Regular cardiac myocyte (primary cell): ENCODE results near the gene SLC35A2. TPM values are rescaled to one million over a fixed set of nuclear protein-coding genes. Genes with fewer than 3 reads are reported as not detected.

Experiments
- total RNA-seq: library from RNA; depleted of rRNA; stranded (reverse); fragments of >200 nt; gene quantifications from 2 replicates; pipeline ENCODE4 v1.2.3, GENCODE V29; 2014

SLC35A2 gene
- 18.6 and 19.6 TPM in 2 replicates for total RNA-seq

GRCh38 chrX:48911412-48912182, at the start of gene SLC35A2:
TSS of gene SLC35A2 (minus strand) at chrX:48911646. CDS start at chrX:48911636, 10 bp downstream.

GRCh38 chrX:48957477-48957826, 46.0 kb upstream of the SLC35A2 start, which contains the start of gene OTUD5:
TSS of gene OTUD5 (minus strand) at chrX:48957607. CDS start at chrX:48957570, 37 bp downstream.

DNA sequence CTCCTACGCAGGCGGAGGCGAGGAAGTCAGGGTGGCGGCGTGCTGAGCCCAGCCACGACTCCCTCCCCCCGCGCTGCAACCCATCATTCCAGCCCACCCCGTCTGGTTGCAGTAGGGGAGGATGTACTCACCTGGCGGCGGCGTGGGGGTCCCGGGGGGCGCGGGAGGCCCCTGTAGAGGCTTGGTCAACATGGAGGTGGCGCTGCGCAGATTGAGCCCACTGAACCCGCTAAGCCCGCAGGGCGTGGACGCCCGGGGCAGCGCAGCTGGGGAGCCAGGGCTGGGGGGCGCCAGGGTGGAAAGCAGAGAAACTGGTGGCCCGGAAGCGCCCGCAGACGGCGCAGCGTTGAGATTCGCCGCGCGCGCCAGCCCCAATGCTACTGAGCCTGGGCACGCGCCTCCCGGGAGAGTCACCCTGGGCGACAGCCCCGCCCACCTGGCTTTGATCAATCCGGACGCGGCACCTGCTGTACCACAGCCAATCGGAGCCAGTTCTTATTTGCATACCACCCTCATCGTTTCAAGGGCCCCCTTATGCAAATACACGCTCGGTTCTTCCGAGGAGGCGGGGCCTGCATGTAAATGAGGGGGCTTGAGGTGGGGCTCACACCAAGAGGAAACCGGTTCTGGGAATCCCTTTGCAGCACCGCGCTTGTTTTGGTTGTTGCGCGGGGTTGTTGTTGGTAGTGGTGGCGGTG, 7.3 kb upstream of the SLC35A2 start, which contains the start of gene PIM2:
PIM2 (minus strand) TSS at position 382 of the 698 bp plus-strand sequence; CDS start at position 192, 190 bp downstream.

DNA sequence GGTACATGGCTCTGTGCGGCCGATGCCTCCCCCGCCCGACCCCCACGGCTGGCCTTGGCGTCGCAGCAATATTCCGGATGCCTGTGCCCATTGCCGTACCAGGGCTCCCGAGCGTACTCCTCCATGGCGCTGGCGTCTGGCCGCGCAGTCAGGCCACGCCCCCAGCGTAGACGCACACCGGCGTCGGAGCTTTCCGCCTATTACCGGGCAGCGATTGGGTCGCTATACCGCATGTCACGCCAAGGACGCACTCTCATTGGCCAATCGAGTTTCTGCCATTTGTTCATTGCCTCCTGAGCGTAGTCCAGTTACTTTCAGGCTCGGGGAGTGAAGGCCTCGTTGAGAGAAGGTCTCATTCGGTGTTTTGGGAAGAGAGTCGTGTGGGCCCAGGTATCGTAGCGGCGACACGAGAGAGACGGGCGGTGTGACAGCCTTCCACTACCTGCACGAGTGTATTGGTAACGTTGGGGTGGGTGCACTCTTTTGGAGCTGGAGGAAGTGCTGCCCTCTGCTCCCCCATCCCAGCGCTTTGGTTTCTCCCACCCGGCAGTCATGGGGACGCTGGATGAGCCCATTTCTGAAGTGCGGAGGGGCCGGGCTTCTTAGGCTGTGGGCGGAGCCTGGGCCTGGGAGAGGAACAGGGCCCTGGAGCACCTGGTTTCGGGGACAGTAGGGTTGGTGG, 13.7 kb downstream of the SLC35A2 start, which contains the start of the genes PQBP1 and TIMM17B:
PQBP1 (plus strand) TSS at position 306 of the 682 bp plus-strand sequence. CDS start 580 bp downstream, outside the sequence.
TIMM17B (minus strand) TSS at position 144 of the 682 bp plus-strand sequence; CDS start at position 125, 19 bp downstream.

Other genes with a start within 250 kb of the SLC35A2 start
- 0.28 TPM in 1 of 2 replicates, not detected in the other for gene WAS, start 227.8 kb downstream of the SLC35A2 start, total RNA-seq
- gene SUV39H1, start 214.9 kb downstream of the SLC35A2 start, total RNA-seq = 1.4 and 10.5 TPM in 2 replicates
- not detected in 2 replicates for gene GLOD5, start 149.9 kb downstream of the SLC35A2 start, total RNA-seq
- gene GATA1, start 125.1 kb downstream of the SLC35A2 start, total RNA-seq = not detected in 2 replicates
- 21.7 and 34.1 TPM in 2 replicates for gene HDAC6, start 109.6 kb downstream of the SLC35A2 start, total RNA-seq
- gene ERAS, start 85.1 kb downstream of the SLC35A2 start, total RNA-seq = not detected in 2 replicates
- 0.19 and 0.85 TPM in 2 replicates for gene PCSK1N, start 76.0 kb downstream of the SLC35A2 start, total RNA-seq
- 26.5 and 42.0 TPM in 2 replicates for gene TIMM17B, start 13.9 kb downstream of the SLC35A2 start, total RNA-seq
- gene PQBP1, start 13.7 kb downstream of the SLC35A2 start, total RNA-seq = 36.1 and 88.6 TPM in 2 replicates
- 5.2 and 7.0 TPM in 2 replicates for gene PIM2, start 7.4 kb upstream of the SLC35A2 start, total RNA-seq
- 25.9 and 34.5 TPM in 2 replicates for gene OTUD5, start 46.0 kb upstream of the SLC35A2 start, total RNA-seq
- gene KCND1, start 60.2 kb upstream of the SLC35A2 start, total RNA-seq = 0.56 and 0.58 TPM in 2 replicates
- gene GRIPAP1, start 90.6 kb upstream of the SLC35A2 start, total RNA-seq = 23.1 and 28.2 TPM in 2 replicates
- 29.1 and 33.0 TPM in 2 replicates for gene TFE3, start 131.7 kb upstream of the SLC35A2 start, total RNA-seq
- 0.19 and 0.28 TPM in 2 replicates for gene CCDC120, start 147.4 kb upstream of the SLC35A2 start, total RNA-seq
- 5.8 and 7.0 TPM in 2 replicates for gene PRAF2, start 162.4 kb upstream of the SLC35A2 start, total RNA-seq
- gene WDR45, start 168.2 kb upstream of the SLC35A2 start, total RNA-seq = 29.3 and 31.2 TPM in 2 replicates
- gene GPKOW, start 212.1 kb upstream of the SLC35A2 start, total RNA-seq = 18.0 and 22.4 TPM in 2 replicates